HG02798 (cell line): ENCODE measurements around the gene DAB2.

Source experiments
- ATAC-seq: cut with Tn5 transposase; IDR thresholded peaks from one replicate; pipeline ENCODE4 v1.9.1; 2021; ENCODE audit warnings: mild to moderate bottlenecking; ENCODE audit not compliant: unreplicated experiment, poor library complexity

DAB2 gene

DNA sequence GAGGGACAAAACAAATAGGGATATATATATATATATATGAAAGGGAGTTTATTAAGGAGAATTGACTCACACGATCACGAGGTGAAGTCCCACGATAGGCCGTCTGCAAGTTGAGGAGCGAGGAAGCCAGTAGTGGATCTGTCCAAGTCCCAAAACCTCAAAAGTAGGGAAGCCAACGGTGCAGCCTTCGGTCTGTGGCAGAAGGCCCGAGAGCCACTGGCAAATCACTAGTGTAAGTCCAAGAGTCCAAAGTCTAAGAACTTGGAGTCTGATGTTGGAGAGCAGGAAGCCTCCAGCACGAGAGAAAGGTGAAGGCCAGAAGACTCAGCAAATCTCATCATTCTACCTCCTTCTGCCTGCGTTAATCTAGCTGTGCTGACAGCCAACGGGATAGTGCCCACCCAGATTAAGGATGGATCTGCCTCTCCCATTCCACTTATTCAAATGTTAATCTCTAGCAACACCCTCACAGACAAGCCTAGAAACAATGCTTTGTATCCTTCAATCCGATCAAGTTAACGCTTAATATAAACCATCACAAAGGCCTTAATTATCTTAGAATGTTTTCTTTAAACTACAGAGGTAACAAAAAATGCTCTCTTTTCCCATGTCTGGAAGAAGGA is 23.8 kb upstream of the DAB2 start:
- ATAC-seq, result no peak

DNA sequence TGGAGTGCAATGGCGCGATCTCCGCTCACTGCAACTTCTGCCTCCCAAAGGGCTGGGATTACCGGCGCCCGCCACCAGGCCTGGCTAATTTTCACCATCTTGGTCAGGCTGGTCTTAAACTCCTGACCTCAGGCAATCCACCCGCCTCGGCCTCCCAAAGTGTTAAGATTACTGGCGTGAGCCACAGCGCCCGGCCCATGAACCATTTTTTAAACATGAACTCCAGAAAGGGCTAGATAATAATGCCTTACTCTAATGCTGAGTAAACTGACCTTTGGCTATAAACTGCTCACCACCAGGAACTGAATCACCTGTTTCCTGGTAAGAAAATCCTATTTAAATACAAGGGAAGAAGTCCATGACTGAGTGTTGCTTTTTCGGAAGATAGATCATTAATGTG is 23.2 kb upstream of the DAB2 start:
- no peak for ATAC-seq

DNA sequence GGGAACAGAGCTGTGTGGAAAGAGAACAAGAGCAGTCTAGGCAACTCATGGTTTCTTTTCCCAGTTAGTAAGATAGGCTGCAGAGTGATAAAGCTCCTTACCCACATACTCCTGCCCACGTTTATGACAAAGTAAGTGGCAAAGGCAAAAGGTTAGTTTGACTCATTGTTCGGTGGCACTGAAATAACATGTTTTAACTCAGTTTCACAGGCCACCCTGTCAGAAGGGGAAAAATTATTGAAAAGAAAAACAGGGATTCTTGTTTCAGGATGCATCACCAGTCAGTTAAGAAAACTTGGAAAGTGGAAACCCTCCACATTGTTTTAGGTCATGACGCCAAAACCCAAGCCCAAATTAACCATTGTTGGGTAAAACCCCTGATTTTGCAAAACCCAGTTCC is 22.3 kb upstream of the DAB2 start:
- no peak for ATAC-seq

- ATAC-seq, result no peak
Measured at GRCh38 chr5:39446231-39446630, 21.5 kb upstream of the DAB2 start.

DNA sequence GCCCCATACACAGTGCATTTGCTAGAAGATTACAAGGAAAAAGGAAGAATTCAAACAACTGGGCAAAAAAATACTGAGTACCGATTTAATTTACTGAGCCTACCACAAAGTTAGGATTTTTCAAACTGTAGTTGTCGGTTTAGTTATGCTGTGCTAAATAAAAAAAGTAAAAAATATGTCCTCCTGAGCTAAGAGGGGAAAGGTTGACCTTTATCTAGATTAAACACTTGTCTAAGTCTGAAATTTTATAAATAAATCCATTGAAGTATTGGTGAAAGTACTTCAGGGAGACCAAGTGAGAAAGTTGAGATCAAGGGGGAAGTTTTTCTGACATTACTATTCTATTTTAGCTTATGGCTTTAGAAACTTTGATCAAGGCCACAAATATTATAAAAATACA is 19.1 kb upstream of the DAB2 start:
- ATAC-seq, result no peak

GRCh38 chr5:39442991-39443390 is 18.2 kb upstream of the DAB2 start:
- ATAC-seq, result no peak

GRCh38 chr5:39441838-39442237 is 17.1 kb upstream of the DAB2 start:
- ATAC-seq, result no peak

- no peak for ATAC-seq
Measured at GRCh38 chr5:39440958-39441624, 16.3 kb upstream of the DAB2 start.

- no peak for ATAC-seq
Measured at GRCh38 chr5:39440192-39440957, 15.6 kb upstream of the DAB2 start.

DNA sequence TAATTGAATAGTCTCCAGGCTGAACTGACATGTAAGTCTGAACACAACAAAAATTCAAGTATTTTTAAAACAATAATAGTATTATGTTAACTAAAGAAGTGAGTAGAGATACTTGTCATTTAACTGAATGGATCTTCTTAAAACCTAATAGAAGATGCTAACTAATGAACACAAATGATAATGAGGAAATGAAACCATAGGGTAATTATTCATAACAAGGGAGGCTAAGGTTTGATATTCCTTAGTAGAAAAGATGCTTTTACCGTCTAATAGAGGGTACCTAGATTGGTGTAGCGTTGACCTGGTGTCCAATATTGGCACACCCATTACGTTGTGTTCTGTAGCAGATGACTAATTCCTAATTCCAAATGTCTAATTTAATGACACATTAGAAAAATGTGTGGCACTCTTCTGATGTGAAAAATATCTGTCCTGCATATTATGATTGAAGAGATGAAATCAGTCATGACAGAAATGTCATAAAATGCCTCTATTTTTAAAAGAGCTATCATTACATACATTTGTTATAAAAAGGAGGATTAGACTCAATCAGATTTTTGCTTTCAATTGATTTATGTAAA is 14.9 kb upstream of the DAB2 start:
- ATAC-seq, result no peak

GRCh38 chr5:39437467-39437866 is 12.7 kb upstream of the DAB2 start:
- no peak for ATAC-seq

- ATAC-seq, result no peak
Measured at GRCh38 chr5:39433848-39434247, 9.1 kb upstream of the DAB2 start.

DNA sequence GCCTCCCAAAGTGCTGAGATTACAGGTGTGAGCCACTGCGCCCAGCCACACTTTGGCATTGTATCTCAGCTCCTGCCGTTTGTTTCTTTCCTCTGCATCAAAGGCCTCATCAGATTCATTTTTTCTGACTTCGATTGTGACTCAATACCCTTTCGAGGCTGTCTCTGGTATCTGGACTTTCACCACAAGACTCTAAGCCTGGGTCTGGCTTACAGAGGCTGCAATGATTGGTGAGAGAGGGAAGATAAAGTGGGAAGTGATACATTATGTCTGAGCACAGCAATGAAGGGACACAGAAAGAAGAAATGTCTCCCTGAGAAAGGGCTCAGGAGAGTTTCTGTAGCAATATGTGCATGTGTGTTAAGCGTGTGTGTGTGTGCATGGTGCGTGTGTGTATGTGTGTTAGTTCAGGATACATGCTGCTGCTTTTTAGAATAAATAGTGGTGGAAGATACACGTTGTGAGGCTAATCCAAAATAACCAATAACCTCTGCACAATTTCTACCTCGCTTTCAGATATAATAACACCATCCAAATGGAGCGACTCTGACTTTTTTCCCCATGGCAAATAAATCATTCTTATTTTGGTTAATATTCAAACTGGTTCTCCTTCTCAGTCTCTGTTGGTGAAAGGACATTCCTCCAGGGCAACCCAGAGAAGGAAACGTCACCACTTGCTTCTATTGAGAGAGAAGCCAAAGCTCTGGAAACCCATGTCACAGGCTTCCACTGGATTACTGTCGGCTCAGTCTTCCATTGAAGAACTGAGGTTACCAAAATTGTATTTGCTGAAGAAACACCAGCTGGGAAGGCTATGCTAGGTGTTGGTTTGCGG is 8.1 kb upstream of the DAB2 start:
- ATAC-seq, result no peak

- ATAC-seq, result no peak
Measured at GRCh38 chr5:39430461-39430860, 5.7 kb upstream of the DAB2 start.

DNA sequence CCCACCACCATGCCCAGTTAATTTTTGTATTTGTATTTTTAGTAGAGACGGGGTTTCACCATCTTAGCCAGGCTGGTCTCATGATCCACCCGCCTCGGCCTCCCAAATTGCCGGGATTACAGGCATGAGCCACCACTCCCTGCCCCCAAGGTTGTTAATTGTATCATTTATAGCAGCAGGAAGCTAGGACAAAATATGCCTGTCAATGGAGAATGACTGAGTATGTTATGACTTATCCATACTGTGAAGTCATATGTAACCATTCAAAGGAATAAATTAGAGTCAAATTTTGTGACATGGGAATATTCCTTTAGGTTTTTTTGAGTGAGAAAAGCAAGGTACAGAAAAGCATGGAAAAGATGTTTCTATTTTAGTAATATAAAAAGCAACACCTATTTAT is 3.9 kb upstream of the DAB2 start:
- ATAC-seq, result no peak

GRCh38 chr5:39427633-39428032 is 2.9 kb upstream of the DAB2 start:
- ATAC-seq, result no peak

- no peak for ATAC-seq
Measured at GRCh38 chr5:39427229-39427628, 2.4 kb upstream of the DAB2 start.

DNA sequence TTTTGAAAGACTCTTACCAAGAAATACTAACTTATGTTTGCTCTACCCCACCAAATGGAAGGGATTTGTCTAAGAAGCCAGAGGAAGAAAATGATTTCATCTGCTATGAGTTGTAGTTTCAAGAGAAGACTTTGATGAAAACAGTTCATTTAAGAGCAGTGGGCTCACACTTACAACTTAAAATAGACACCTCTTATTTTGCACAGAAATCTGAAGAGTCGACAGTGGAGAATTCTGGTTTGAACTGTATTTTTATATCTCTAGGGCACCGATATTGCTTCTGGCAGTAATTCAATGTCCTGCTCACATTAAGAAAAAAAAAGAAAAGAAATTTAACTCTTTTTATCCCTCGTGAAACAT is 1.9 kb upstream of the DAB2 start:
- ATAC-seq, result no peak

DNA sequence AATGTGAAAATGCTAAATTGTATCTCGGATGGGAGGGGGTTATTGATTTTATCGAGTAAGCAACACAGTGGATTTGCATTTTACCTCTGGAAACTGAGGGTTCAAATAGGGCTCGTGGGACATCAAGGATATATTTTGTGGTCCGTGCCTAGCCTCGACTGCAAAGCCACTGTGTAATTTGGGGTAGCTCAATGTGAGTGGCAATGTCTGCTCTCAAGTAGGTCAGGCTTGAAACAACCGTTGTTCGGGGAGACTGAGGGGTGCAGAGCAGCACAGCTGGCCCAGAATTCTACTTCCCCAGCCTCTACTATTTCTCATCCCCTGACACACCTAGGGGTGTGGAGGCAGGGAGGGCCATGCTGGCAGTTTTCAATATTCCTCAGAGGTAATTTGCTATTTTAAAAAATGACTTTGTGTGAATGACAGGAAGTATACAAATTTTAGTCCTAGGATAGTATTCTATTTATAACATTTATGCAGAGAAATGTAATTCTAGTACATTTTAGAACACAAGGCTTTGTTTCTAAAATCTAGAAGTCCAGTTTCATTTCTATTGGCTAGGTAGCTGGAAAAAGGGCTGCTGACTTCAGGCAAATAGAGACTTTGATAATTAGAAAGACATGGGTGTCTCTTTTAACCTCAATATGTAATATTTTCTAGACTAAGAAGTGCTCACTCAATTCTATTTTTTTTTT is 1.4 kb upstream of the DAB2 start:
- ATAC-seq, result no peak

DNA sequence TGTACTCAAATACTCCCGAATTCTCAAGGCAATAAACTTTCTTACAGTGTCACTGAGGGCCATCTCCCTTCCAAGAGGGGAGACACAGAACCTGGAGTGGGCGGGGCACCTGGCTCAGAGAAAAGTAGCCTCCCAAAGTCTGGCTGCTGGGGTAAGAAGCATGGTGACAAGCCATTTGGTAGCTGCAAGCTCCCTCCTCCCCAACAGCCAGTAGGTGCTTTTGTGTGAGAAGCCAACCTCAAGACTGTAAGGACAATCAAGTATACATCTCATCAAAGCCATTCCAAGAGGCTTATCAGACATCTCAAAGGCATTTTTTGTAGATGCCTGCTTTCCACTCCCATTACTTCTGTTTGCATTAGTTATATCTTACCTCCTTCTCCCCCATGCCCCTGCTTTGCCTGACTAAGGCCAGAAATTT is 1.4 kb downstream of the DAB2 start:
- ATAC-seq, result no peak
